Ramos (cell line): ENCODE measurements around the gene AMTN.
"Not testable (repeated sequence)": the region's sequence is repeated elsewhere in the genome, so short reads cannot be mapped to it uniquely, and the experiment has no call there.

ENCODE experiments used
- in situ Hi-C: fragments of 300-500 bp; cut with MboI; formaldehyde crosslinking; loops from one replicate; pipeline ENCODE4 v1.14.3; 2022; ENCODE audit warnings: low sequenced_read_pairs; ENCODE audit not compliant: unreplicated experiment

AMTN gene, protein sequence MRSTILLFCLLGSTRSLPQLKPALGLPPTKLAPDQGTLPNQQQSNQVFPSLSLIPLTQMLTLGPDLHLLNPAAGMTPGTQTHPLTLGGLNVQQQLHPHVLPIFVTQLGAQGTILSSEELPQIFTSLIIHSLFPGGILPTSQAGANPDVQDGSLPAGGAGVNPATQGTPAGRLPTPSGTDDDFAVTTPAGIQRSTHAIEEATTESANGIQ

DNA sequence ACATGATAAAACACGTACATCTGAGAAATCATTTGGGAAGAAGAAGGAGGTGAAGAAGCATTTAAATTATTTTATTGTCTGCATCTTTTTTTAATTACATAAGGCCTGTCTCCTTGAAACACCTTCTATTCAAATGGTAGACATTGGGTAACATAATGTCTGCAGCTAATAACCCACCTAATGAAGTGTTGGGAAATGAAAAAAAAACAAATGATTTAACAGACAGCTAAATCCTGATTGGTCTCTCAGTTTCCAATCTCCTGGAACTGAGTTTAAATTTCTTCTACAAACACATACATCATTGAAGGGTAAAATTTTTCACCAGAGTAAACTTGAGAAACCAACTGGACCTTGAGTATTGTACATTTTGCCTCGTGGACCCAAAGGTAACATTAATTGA, at the start of gene AMTN:
Gene AMTN (plus strand): TSS at position 301 of the 400 bp plus-strand sequence. CDS start 209 bp downstream, outside the sequence.
- in situ Hi-C loops: loop anchor here (25.0 kb wide), 1 partner anchor 831 kb away; no protein-coding TSS in a partner anchor

- in situ Hi-C loops: no loop called here
Observed at GRCh38 chr4:70471897-70472296, 46.5 kb upstream of the AMTN start, which contains the start of gene MUC7. Gene MUC7, plus strand, starts transcription at chr4:70472197. Its CDS starts 1,825 bp downstream, at chr4:70474022.

- in situ Hi-C loops: no loop called here
Observed at GRCh38 chr4:70473679-70474078, 44.7 kb upstream of the AMTN start.

DNA sequence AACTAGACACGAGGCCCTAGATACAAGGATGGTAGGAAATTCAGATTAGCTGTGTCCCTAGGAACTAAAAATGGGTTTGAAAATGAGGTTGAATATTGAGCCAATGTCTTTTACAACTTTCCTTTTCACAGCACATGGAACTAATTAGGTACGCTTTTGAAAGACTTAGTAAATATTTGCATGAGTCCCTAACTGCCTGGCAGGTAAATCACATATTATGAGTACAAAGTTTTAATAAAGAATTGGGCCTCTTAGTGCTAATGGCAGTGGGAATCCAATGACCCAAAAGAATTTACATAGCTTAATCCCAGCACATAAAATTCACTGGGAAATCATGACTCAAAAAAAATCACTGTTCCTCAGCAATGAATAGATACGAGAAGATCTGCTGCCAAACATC, 29.6 kb upstream of the AMTN start:
- in situ Hi-C loops: no loop called here

- in situ Hi-C loops: no loop called here
Observed at GRCh38 chr4:70496231-70496630, 22.1 kb upstream of the AMTN start.

- in situ Hi-C loops: loop anchor here (25.0 kb wide), 1 partner anchor 815 kb away; no protein-coding TSS in a partner anchor
Observed at GRCh38 chr4:70501838-70502237, 16.5 kb upstream of the AMTN start.

DNA sequence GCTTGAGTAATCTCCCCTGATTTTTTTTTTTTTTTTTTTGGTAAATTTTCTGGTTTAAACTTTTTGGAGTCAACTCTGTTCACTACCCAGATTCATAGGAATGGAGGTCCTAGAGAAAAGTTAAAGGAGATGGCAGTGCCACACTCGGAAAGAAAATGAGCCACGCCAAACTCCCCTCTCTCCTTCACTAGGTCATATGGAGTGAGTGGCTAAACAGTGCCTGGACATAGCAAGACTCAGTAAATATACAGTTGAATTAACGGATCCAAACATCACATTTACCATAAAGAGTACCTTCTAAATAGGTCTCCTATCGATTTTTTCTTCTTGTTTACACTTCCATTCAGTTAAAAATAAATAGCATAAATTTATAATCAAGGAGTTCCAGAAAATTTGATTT, 13.6 kb upstream of the AMTN start:
- in situ Hi-C loops: loop anchor here (25.0 kb wide), 1 partner anchor 817 kb away; no protein-coding TSS in a partner anchor

DNA sequence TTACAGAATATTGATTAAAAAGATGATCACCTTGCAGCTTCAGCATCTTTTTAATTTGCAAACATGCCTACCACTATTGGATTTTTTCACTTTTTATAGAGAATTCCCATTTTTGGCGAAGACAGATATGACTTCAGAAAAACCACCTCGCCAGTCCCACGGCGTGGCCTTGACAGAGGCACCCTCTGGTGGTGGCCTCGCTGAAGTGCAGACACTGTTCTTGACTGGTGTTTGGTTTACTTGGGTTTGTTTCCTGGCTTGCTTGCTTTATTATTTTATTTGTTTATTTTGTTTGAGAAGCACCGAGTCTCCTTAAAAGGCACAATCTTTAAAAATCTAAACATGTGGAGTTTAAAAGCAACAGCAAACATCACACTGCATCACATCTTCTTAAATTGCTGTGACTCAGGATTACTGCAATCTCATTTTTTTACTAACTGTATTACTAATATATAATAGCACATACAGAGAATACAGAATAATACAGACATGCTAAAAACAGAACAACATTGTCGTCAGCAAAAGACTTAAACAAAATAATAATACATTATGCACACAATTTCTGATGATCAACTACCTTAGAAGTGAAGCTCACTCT, 13.1 kb upstream of the AMTN start:
- in situ Hi-C loops: loop anchor here (25.0 kb wide), 1 partner anchor 818 kb away; no protein-coding TSS in a partner anchor

- in situ Hi-C loops: loop anchor here (25.0 kb wide), 1 partner anchor 822 kb away; no protein-coding TSS in a partner anchor
Observed at GRCh38 chr4:70508801-70509200, 9.6 kb upstream of the AMTN start.

GRCh38 chr4:70511365-70511764, 7.0 kb upstream of the AMTN start:
- in situ Hi-C loops: loop anchor here (25.0 kb wide), 1 partner anchor 824 kb away; no protein-coding TSS in a partner anchor

DNA sequence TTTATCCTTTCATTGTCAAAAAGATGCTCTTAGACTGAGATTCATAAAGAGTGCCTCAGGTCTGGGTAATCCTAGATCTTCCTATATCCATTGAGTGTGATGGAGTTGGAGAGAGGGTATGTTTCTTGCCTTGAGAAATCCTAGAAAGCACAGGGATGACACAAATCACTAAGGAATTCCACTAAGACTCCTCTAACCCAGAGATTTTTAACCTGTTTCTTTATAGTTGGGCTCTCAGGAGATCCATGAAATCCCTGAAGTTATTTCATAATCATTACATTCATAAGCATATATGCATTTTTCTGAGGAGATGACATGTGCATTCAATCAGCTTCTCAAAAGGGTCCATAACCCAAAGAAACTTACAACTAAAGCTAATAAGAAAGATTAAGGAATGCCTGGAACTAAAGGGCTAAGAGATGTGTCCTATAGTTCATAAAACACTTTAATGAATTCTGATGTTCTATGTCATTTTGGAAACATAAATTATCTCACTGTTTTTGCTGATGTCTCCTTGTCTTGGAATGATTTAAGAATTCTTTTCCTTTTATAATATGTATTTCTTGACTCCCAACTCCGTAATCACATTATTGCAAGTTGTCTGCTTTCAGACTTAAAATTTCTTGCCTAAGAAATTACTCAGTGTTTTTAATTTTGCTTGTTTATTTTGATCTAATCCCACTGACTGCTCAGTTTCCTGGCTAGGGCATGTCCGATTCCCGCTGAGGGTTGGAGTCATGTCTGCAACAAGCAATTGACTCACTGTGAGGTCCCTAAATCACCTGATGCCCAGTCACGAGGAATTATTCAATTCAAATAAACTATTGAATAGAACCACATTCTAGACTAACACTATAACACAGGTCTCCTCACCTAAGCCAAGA, 2.8 kb upstream of the AMTN start:
- in situ Hi-C loops: loop anchor here (25.0 kb wide), 1 partner anchor 828 kb away; no protein-coding TSS in a partner anchor

DNA sequence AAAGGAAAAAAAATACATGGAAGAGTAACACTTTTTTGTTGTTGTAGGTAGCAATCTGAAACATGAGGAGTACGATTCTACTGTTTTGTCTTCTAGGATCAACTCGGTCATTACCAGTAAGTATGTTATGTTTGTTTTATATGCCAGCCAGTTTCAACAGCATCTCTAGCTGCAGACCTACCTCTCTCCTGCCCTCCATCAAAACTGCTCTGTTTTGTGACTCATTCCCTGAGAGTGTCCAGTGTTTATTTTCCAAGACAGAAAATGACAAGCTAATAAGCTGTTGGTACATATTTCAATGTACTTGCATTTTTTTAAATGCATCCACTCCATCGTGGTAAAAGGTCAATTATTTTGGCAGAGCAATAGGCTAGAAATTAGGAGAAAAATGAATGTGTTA, 347 bp downstream of the AMTN start:
- in situ Hi-C loops: loop anchor here (25.0 kb wide), 1 partner anchor 831 kb away; no protein-coding TSS in a partner anchor

- in situ Hi-C loops: loop anchor here (25.0 kb wide), 1 partner anchor 835 kb away; no protein-coding TSS in a partner anchor
Observed at GRCh38 chr4:70522626-70523025, 4.3 kb downstream of the AMTN start.

GRCh38 chr4:70530997-70531396, 12.6 kb downstream of the AMTN start:
- in situ Hi-C loops: no loop called here

DNA sequence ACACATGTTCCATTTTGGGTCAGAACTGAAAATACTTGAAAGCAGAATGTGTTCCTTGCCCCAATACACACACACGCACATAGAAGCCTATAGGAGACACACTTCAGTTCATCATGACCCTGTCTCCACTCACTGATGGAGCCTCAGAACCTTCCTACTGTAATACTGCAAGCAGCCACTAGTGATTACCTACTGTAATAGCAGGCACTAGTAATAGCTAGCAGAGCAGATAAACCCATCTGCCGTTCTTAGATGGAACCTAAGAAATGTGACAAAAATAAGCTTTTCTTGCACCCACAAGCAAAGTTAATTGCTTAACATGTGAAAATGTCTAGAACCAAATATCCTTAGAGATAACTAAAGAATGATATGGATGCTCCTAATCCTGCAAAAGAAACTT, 13.6 kb downstream of the AMTN start:
- in situ Hi-C loops: no loop called here

- in situ Hi-C loops: no loop called here
Observed at GRCh38 chr4:70533211-70533610, 14.8 kb downstream of the AMTN start.

GRCh38 chr4:70533791-70534190, 15.4 kb downstream of the AMTN start:
- in situ Hi-C loops: no loop called here

GRCh38 chr4:70534886-70535285, 16.5 kb downstream of the AMTN start:
- in situ Hi-C loops: not testable (repeated sequence)

- in situ Hi-C loops: no loop called here
Observed at GRCh38 chr4:70538869-70539268, 20.5 kb downstream of the AMTN start.

DNA sequence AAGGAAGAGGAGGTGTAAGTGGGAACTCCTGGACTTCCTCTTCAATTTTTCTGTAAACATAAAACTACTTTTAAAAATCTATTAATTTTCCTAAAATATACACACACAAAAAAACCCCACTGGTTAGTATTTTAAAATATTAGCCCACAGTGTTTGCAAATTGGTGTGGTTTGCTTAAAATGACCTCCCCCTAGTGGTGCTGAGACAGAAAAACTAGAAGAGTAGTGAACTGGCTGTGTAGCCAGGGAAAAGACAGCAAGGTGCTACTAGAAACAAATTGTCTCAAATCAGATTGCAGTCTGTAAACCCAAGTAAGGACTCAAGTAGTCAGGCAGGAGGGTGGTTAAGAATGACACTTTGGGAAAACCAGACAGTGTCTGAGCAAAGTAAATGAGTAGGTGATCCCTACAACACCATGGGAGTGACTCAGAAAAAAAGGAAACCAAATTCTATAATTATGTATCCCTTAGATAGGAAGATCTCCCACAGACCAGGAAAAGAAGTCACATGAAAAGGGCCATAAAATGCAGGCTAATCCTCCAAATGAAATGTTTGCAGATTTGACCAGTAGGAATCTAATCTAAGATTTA, 26.0 kb downstream of the AMTN start:
- in situ Hi-C loops: no loop called here
